ENCODE data around the gene CYB5R2. TPM values are rescaled to one million over a fixed set of nuclear protein-coding genes. Genes with fewer than 3 reads are reported as not detected.
A peak's percentile ranks its signal among the peaks of the same experiment; 100 is the strongest.
"Not testable (repeated sequence)": the region's sequence is repeated elsewhere in the genome, so short reads cannot be mapped to it uniquely, and the experiment has no call there.

The CYB5R2 gene
- total RNA-seq, 6 experiments from 2014 or later, result 11.7 to 15.0 (median 12.4) TPM

DNA sequence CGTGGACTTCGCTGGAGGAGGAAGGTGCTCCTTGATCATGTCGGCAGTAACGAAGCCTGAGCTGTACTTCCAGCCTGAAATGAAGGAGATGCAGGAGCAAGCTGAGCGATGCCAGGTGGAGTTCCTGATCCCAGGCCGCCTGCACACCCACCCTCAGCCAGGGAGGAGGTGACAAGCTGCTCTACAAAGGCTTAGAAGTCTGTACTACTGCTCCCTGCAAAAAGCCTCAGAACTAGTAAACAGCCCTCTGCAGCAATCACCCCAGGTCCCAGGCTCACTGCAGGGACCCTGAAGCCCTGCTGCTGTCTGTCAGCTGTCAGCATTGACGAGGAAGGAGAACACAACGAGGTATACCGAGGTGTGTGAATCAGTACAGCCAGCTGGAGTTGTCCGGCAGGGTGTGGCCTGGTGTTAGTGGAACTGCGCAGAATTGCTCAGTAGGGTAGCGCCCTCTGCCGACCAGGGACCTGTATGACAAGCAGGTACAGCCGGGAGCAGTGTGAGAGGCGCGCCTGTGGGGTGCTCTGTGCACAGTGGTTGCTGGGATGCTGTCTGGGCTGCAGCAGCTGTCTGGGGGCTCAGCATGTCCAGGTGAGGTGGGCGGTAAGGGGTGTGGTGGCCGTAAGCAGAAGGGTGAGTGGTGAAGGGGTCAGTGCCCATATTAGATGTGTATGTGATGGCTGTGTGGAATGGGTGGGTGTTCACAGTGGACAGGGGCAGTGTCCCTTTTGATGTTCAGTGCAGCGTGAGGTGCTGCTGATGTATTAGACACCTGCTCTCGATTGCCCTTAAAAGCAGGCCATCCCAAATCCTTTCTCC lies 7.6 kb downstream of the CYB5R2 start:
- Mint-ChIP-seq H3K27me3 (ENCODE audit: insufficient read depth) (no peaks in the 10 kb centered on the region; the same call in 1 of the 2 replicates), H3K4me1 (ENCODE audit: low read depth) (no peaks in the 10 kb centered on the region), H3K9me3 (no peaks in the 10 kb centered on the region), H3K4me3 (no peak overlapping the region), H3K36me3 (ENCODE audit: low read depth) (peaks cover 4% of the 10 kb centered on the region), H3K27ac (no peak overlapping the region)
- DNase-seq, result peak; percentile 65
- TF ChIP-seq, protein P1, sequence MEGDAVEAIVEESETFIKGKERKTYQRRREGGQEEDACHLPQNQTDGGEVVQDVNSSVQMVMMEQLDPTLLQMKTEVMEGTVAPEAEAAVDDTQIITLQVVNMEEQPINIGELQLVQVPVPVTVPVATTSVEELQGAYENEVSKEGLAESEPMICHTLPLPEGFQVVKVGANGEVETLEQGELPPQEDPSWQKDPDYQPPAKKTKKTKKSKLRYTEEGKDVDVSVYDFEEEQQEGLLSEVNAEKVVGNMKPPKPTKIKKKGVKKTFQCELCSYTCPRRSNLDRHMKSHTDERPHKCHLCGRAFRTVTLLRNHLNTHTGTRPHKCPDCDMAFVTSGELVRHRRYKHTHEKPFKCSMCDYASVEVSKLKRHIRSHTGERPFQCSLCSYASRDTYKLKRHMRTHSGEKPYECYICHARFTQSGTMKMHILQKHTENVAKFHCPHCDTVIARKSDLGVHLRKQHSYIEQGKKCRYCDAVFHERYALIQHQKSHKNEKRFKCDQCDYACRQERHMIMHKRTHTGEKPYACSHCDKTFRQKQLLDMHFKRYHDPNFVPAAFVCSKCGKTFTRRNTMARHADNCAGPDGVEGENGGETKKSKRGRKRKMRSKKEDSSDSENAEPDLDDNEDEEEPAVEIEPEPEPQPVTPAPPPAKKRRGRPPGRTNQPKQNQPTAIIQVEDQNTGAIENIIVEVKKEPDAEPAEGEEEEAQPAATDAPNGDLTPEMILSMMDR (IDR thresholded peaks at IDR 0.05), result peak; percentile 97

DNA sequence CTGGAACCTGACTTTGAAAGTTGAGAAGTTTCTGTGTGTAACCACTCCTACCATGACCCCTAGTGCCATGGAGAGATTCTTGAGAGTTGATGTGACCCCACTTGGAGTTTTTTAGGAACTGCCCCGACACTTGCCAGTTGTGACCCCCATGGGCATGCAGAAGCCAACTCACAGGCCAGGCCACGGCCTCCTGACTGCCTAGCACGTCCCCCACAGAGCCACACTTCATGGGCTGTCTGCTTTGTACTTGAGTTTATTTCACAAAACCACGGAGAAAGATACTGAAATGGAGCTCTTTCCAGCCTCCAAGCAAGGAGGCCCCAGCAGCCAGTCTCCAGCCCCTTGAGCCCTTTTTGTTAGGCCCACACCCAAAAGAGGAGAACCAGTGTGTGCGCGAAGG lies 8.4 kb downstream of the CYB5R2 start:
- no peak for DNase-seq
- Mint-ChIP-seq H3K9me3 (no peaks in the 10 kb centered on the region), H3K4me1 (ENCODE audit: low read depth) (no peaks in the 10 kb centered on the region), H3K36me3 (ENCODE audit: low read depth) (peaks cover 4% of the 10 kb centered on the region), H3K27ac (no peak overlapping the region), H3K4me3 (no peak overlapping the region), H3K27me3 (ENCODE audit: insufficient read depth) (no peaks in the 10 kb centered on the region)
- TF ChIP-seq, protein P1 (IDR thresholded peaks at IDR 0.05), result no peak

DNA sequence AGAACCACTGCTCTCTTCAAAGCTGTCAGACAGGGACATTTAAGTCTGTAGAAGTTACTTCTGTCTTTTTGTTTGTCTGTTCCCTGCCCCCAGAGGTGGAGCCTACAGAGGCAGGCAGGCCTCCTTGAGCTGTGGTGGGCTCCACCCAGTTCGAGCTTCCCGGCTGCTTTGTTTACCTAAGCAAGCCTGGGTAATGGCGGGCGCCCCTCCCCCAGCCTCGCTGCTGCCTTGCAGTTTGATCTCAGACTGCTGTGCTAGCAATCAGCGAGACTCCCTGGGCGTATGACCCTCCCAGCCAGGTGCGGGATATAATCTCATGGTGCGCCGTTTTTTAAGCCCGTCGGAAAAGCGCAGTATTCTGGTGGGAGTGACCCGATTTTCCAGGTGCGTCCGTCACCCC lies 9.8 kb downstream of the CYB5R2 start:
- not testable (repeated sequence) for DNase-seq; H3K27ac Mint-ChIP-seq; H3K9me3 Mint-ChIP-seq; H3K4me3 Mint-ChIP-seq; H3K27me3 Mint-ChIP-seq (ENCODE audit: insufficient read depth); H3K4me1 Mint-ChIP-seq (ENCODE audit: low read depth); H3K36me3 Mint-ChIP-seq (ENCODE audit: low read depth)

DNA sequence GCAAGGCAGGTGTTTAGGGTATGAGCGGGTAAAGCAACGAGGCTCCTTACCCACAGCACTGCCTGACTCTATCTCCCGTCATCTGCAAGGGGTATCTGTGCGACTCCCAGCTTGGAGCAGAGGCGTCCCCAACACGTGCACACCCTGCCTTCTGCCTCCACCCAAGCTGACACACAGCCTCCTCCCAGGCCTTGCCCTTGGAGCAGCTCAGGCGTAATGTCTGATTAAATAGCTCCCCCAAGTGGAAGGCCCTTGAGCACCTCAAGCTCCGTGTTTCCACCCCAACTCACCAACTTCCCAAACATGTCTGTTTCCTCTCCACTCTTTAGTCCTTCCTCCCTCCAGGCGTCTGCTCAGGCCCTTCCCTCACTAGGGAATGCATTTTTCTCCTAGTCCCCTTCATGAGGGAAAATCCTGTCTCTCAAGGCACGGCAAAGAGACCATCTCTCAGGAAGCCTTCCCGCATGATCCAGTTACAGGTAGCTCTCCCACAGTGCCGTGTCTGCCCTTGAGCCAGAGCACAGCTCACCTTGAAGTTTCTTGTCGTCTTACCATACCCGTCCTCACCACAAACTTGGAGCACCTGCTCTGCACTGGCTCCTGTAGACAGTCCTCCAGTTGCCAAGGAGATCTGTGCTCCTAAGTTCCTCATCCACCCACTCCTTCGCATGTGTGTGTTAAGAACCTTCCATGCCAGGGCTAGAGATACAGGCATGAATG lies 15.8 kb downstream of the CYB5R2 start:
- Mint-ChIP-seq H3K4me3 (no peak overlapping the region), H3K27me3 (ENCODE audit: insufficient read depth) (peaks cover 2% of the 10 kb centered on the region; the same call in 1 of the 2 replicates), H3K36me3 (ENCODE audit: low read depth) (no peaks in the 10 kb centered on the region; the same call in 1 of the 2 replicates), H3K9me3 (no peaks in the 10 kb centered on the region), H3K4me1 (ENCODE audit: low read depth) (no peaks in the 10 kb centered on the region), H3K27ac (no peak overlapping the region)
- peak; percentile 52 for DNase-seq
- TF ChIP-seq, protein P1 (IDR thresholded peaks at IDR 0.05), result peak; percentile 78

DNA sequence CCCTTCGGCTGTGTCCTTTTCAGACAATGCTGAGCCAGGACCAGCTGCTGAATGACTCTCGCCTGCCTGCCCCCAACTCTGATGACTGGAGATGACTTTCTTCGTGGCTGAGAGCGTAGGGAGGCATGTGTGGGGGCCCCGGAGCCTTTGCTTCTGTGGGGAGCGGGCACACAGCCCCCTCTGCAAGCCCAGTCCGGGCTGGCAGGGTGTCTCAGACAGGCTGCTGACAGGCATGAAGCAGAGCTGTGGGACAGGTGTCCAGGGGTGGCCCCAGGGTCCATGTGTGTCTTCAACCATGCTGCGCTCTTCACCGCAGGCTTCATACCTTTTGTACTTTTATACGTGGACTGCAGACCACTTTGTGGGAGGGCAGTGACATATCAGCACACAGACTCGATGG lies 16.6 kb downstream of the CYB5R2 start:
- TF ChIP-seq, protein P1 (IDR thresholded peaks at IDR 0.05), result no peak
- Mint-ChIP-seq H3K9me3 (no peaks in the 10 kb centered on the region), H3K4me3 (no peak overlapping the region), H3K27me3 (ENCODE audit: insufficient read depth) (peaks cover 2% of the 10 kb centered on the region; the same call in 1 of the 2 replicates), H3K36me3 (ENCODE audit: low read depth) (no peaks in the 10 kb centered on the region; the same call in 1 of the 2 replicates), H3K27ac (no peak overlapping the region), H3K4me1 (ENCODE audit: low read depth) (peaks cover 2% of the 10 kb centered on the region)
- DNase-seq, result no peak
